ENCODE results near the gene FPR2. TPM values are rescaled to one million over a fixed set of nuclear protein-coding genes. Genes with fewer than 3 reads are reported as not detected.
A peak's percentile ranks its signal among the peaks of the same experiment; 100 is the strongest.

The FPR2 gene
- total RNA-seq, 1 donor from 2014 or later = 0.21 TPM

- H3K4me1 ChIP-seq = peaks cover 0 to 3% of the 10 kb centered on the region in 2 donors
- no peak overlapping the region for H3K27ac ChIP-seq
- no peaks in the 10 kb centered on the region for H3K9me3 ChIP-seq
- H3K4me3 ChIP-seq = no peak overlapping the region
- H3K36me3 ChIP-seq = no peaks in the 10 kb centered on the region
- intact Hi-C loops (cut with DNase I) = loop anchor here (5.0 kb wide), 1 partner anchor 34 kb away; no protein-coding TSS in a partner anchor
- no peak for DNase-seq (ENCODE audit: low spot score in 2 of 2)
- H3K27me3 ChIP-seq = no peaks in the 10 kb centered on the region
- TF ChIP-seq CTCF (IDR thresholded peaks at IDR 0.05) = no peak
Observed at GRCh38 chr19:51715850-51716249, 45.1 kb upstream of the FPR2 start.

GRCh38 chr19:51716925-51717324 is 44.1 kb upstream of the FPR2 start:
- TF ChIP-seq CTCF (IDR thresholded peaks at IDR 0.05) = no peak
- Histone ChIP-seq H3K4me1 (peaks cover 0 to 3% of the 10 kb centered on the region in 2 donors), H3K9me3 (no peaks in the 10 kb centered on the region), H3K4me3 (no peak overlapping the region), H3K36me3 (no peaks in the 10 kb centered on the region), H3K27me3 (no peaks in the 10 kb centered on the region), H3K27ac (no peak overlapping the region)
- intact Hi-C loops (cut with DNase I) = loop anchor here (5.0 kb wide), 1 partner anchor 35 kb away; no protein-coding TSS in a partner anchor
- DNase-seq (ENCODE audit: low spot score in 2 of 2) = peak in 1 of 2 donors; percentile 42

GRCh38 chr19:51719251-51719988 is 41.6 kb upstream of the FPR2 start:
- Histone ChIP-seq H3K27ac (no peak overlapping the region), H3K27me3 (no peaks in the 10 kb centered on the region), H3K4me1 (peaks cover 0 to 3% of the 10 kb centered on the region in 2 donors), H3K9me3 (no peaks in the 10 kb centered on the region), H3K4me3 (peak overlapping the region; percentile 9 to 38), H3K36me3 (no peaks in the 10 kb centered on the region)
- no peak for DNase-seq (ENCODE audit: low spot score in 2 of 2)
- no peak for TF ChIP-seq CTCF (IDR thresholded peaks at IDR 0.05)
- intact Hi-C loops (cut with DNase I) = loop anchor here (5.0 kb wide), 1 partner anchor 37 kb away; no protein-coding TSS in a partner anchor

GRCh38 chr19:51721905-51722304 is 39.1 kb upstream of the FPR2 start:
- H3K4me1 ChIP-seq = peaks cover 0 to 3% of the 10 kb centered on the region in 2 donors
- H3K4me3 ChIP-seq = no peak overlapping the region
- H3K36me3 ChIP-seq = no peaks in the 10 kb centered on the region
- no peak for DNase-seq (ENCODE audit: low spot score in 2 of 2)
- no peaks in the 10 kb centered on the region for H3K27me3 ChIP-seq
- no peak overlapping the region for H3K27ac ChIP-seq
- no peak for TF ChIP-seq CTCF (IDR thresholded peaks at IDR 0.05)
- intact Hi-C loops (cut with DNase I) = no loop called here
- H3K9me3 ChIP-seq = no peaks in the 10 kb centered on the region

- H3K27me3 ChIP-seq = no peaks in the 10 kb centered on the region
- H3K9me3 ChIP-seq = no peaks in the 10 kb centered on the region
- intact Hi-C loops (cut with DNase I) = no loop called here
- no peaks in the 10 kb centered on the region for H3K36me3 ChIP-seq
- no peak overlapping the region for H3K27ac ChIP-seq
- no peak overlapping the region for H3K4me3 ChIP-seq
- peaks cover 0 to 3% of the 10 kb centered on the region in 2 donors for H3K4me1 ChIP-seq
- no peak for DNase-seq (ENCODE audit: low spot score in 2 of 2)
- TF ChIP-seq CTCF (IDR thresholded peaks at IDR 0.05) = no peak
Observed at GRCh38 chr19:51722492-51722891, 38.5 kb upstream of the FPR2 start.
